Measurements from ENCODE around the gene ADGRF1.

ADGRF1 gene

DNA sequence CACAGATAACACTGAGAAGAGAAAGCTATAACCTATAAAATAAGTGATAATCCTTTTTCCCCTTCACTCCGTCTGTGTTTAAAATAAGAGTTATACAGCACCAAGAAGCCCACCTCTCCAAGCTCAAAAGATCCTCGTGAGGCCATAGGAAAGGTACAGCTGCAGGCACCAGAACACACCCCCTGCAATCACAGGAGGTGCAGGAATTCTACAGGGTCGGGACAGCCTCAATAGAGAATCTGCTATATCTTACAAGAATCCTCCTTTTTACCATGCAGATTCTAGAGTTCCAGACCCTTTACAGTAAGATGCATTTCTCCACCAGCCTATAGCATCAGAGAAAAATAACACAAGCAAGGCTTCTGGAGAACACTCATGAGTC, 5.0 kb upstream of the ADGRF1 start:
- peaks cover 2% of the 10 kb centered on the region for H3K4me1 Mint-ChIP-seq (ENCODE audit: low read depth)
- no peaks in the 10 kb centered on the region for H3K9me3 Mint-ChIP-seq
- no peak overlapping the region for H3K27ac Mint-ChIP-seq
- H3K36me3 Mint-ChIP-seq (ENCODE audit: low read depth) = no peaks in the 10 kb centered on the region
- H3K4me3 Mint-ChIP-seq = no peak overlapping the region
- H3K27me3 Mint-ChIP-seq (ENCODE audit: low read depth) = peaks cover 11% of the 10 kb centered on the region

- Mint-ChIP-seq H3K27ac (no peak overlapping the region), H3K4me1 (ENCODE audit: low read depth) (peaks cover 2% of the 10 kb centered on the region), H3K4me3 (no peak overlapping the region), H3K27me3 (ENCODE audit: low read depth) (peaks cover 14% of the 10 kb centered on the region), H3K9me3 (no peaks in the 10 kb centered on the region), H3K36me3 (ENCODE audit: low read depth) (no peaks in the 10 kb centered on the region)
These were observed 2.3 kb upstream of the ADGRF1 start for GRCh38 chr6:47044397-47044796.

DNA sequence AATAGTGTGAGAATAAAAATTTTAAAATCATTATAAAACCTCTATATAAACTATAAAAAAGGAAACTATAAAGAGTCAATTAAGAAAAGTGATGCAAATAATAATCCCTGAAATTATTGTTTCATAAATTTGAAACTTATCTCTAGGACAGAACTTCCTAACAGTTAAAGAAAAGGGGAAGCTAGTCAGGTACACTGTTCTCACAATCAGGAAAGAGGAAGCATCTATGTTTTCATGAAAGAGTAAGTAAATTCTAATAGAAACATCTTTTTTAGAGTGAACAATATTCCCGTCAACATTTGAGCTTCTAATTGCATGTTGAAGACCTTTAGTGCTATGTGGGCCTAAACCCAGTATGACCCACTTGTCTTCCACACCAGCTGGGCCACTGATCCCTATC, 1.2 kb upstream of the ADGRF1 start:
- H3K27me3 Mint-ChIP-seq (ENCODE audit: low read depth) = peaks cover 14% of the 10 kb centered on the region
- H3K9me3 Mint-ChIP-seq = no peaks in the 10 kb centered on the region
- peaks cover 2% of the 10 kb centered on the region for H3K4me1 Mint-ChIP-seq (ENCODE audit: low read depth)
- no peak overlapping the region for H3K4me3 Mint-ChIP-seq
- H3K27ac Mint-ChIP-seq = no peak overlapping the region
- H3K36me3 Mint-ChIP-seq (ENCODE audit: low read depth) = no peaks in the 10 kb centered on the region

DNA sequence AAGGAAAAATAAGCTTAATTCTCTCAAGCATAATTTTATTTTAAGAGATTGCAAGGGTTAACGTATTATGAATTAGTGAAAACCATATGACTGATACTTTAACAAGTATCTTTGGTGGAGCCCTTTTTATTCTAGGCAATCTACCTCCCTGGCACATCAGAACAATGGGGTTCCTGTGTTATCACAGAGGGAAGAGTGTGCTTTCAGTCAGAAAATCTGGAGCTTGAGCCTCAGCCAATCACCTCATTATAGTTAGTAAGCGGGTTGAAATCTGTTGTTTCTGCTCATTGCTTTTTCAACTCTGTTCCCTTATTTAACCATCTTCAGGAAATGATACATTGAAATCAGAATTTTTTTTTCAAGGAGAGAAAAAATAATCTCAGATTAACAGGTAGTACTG, 391 bp downstream of the ADGRF1 start:
- no peak overlapping the region for H3K27ac Mint-ChIP-seq
- no peaks in the 10 kb centered on the region for H3K9me3 Mint-ChIP-seq
- H3K27me3 Mint-ChIP-seq (ENCODE audit: low read depth) = peaks cover 9% of the 10 kb centered on the region
- H3K4me1 Mint-ChIP-seq (ENCODE audit: low read depth) = no peaks in the 10 kb centered on the region
- H3K4me3 Mint-ChIP-seq = no peak overlapping the region
- no peaks in the 10 kb centered on the region for H3K36me3 Mint-ChIP-seq (ENCODE audit: low read depth)

DNA sequence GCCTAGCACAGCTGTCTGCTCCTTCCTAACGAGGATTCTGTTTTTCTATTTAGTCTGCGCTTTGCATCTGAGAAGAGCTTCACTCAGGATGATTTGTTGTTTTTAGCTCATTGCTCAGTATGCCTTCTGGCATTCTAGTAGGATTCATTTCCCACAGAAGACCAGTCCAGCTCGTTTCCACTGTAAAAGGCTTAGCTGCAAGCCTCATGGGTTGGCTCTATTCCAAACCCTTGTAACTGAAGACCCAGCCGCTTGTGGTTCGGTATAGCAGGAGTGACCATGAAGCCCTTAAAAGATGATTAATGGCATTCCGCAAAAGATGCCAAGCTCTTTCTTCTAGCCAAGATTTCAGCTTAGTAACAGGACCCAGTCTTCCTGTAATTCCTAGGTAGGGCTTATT, 7.2 kb downstream of the ADGRF1 start:
- no peak overlapping the region for H3K4me3 Mint-ChIP-seq
- H3K36me3 Mint-ChIP-seq (ENCODE audit: low read depth) = no peaks in the 10 kb centered on the region
- H3K4me1 Mint-ChIP-seq (ENCODE audit: low read depth) = no peaks in the 10 kb centered on the region
- H3K27me3 Mint-ChIP-seq (ENCODE audit: low read depth) = peaks cover 4% of the 10 kb centered on the region
- H3K27ac Mint-ChIP-seq = no peak overlapping the region
- H3K9me3 Mint-ChIP-seq = no peaks in the 10 kb centered on the region

DNA sequence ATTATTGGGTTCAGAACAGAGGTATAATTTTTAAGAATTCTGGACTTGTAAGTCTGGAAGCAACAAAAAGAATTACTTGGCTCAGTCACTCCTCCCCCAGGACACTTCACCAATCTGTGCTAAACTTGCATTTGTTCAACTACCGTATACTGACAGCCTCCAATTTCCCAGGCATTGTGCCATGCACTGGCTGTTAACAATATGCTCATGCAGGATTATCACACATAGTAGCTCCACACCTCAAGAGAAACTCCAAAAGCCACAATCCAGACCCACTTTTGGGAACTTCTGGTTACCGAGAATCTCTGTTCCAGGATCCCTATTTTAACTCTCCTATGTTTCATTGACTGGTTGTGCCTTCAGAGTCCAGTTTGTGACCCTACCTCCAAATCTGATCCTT, 7.7 kb downstream of the ADGRF1 start:
- Mint-ChIP-seq H3K36me3 (ENCODE audit: low read depth) (no peaks in the 10 kb centered on the region), H3K27ac (no peak overlapping the region), H3K9me3 (no peaks in the 10 kb centered on the region)

GRCh38 chr6:47032974-47033765, 9.0 kb downstream of the ADGRF1 start:
- Mint-ChIP-seq H3K36me3 (ENCODE audit: low read depth) (no peaks in the 10 kb centered on the region), H3K27me3 (ENCODE audit: low read depth) (peaks cover 4% of the 10 kb centered on the region), H3K4me1 (ENCODE audit: low read depth) (no peaks in the 10 kb centered on the region), H3K9me3 (no peaks in the 10 kb centered on the region), H3K4me3 (no peak overlapping the region), H3K27ac (no peak overlapping the region)

More for the DNA sequence above, 7.7 kb downstream of the ADGRF1 start:
- no peaks in the 10 kb centered on the region for H3K4me1 Mint-ChIP-seq (ENCODE audit: low read depth)
- no peak overlapping the region for H3K4me3 Mint-ChIP-seq
- peaks cover 4% of the 10 kb centered on the region for H3K27me3 Mint-ChIP-seq (ENCODE audit: low read depth)

- Mint-ChIP-seq H3K27ac (no peak overlapping the region), H3K4me1 (ENCODE audit: low read depth) (no peaks in the 10 kb centered on the region), H3K36me3 (ENCODE audit: low read depth) (no peaks in the 10 kb centered on the region), H3K4me3 (no peak overlapping the region), H3K27me3 (ENCODE audit: low read depth) (peaks cover 4% of the 10 kb centered on the region), H3K9me3 (no peaks in the 10 kb centered on the region)
These were observed 10.5 kb downstream of the ADGRF1 start for GRCh38 chr6:47031656-47032055.

DNA sequence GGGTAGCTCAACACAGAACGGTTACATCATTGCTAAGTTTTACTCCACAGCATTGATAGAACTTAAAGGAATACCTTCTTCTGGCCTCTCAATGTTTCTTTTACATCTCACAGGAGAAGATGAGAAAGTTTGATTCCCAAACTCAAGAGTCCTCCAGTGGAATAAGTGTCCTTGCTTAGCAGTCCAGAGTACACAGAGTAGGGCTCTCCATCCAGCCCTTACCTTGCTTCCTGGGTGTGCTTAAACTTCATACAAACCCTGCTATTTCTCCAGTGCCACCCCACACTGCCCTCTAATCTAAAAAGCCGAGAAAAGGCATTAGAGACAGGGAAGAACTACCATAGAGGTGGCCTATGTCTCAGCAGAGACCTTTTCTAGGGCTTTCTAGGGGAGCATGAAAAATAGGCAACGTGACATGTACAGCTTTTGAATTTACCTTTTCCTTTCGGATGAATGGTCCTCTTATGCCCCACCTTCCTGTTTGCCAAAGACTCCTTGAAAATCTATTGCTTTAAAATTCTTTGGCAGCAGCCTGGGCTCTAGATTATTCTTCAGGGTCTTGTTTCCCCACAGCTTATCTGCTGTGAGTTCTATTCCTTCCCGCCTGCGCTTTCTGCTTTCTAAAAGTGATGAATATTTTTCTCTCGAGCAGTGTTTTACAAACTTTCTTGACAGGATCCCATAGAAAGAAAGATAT, 12.1 kb downstream of the ADGRF1 start:
- Mint-ChIP-seq H3K9me3 (no peaks in the 10 kb centered on the region), H3K4me3 (no peak overlapping the region), H3K27me3 (ENCODE audit: low read depth) (no peaks in the 10 kb centered on the region), H3K36me3 (ENCODE audit: low read depth) (no peaks in the 10 kb centered on the region), H3K4me1 (ENCODE audit: low read depth) (no peaks in the 10 kb centered on the region), H3K27ac (no peak overlapping the region)

DNA sequence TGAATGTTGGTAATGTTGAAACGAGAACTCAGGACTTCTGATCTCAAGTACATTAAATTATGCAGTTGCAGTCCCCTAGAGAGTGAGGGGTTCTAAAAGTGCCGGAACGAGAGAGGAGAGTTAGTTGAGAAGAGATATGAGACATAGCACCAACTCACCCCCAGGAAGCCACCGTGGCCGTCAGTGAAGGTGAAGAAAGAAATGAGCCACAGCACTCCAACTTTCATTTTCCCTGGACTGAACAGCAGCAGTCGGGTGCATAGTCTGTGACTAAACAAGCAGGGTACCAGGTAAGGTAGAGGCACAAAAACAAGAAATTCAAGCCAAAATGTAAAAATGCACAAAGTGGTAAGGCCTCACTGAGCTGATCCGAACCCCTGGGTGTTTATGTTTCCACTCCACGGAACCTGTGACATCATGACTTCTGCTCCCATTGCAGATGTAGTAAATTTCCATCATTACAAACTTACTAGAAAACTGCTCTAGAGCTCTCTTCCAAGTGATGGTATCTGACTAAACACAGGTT, 13.2 kb downstream of the ADGRF1 start:
- H3K27ac Mint-ChIP-seq = no peak overlapping the region
- no peaks in the 10 kb centered on the region for H3K4me1 Mint-ChIP-seq (ENCODE audit: low read depth)
- no peak overlapping the region for H3K4me3 Mint-ChIP-seq
- no peaks in the 10 kb centered on the region for H3K9me3 Mint-ChIP-seq
- no peaks in the 10 kb centered on the region for H3K27me3 Mint-ChIP-seq (ENCODE audit: low read depth)
- H3K36me3 Mint-ChIP-seq (ENCODE audit: low read depth) = no peaks in the 10 kb centered on the region

DNA sequence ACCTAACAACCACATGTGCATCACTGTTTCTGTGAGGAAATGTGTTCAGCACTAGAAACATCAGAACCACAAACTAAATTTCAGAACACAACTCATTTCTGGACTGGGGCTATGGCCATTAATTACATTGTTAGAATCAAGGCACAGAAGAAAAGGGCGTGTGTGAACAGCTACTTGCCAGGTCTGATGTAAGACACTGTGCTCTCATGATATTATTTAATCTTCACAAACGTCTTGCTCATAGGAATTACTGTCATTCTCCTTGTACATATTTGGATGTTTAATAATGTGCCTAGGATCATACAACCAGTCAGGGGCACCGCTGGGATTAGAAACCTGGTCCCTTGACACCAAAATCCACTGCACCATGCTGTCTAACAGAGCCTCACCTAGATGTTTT, 14.8 kb downstream of the ADGRF1 start:
- Mint-ChIP-seq H3K27me3 (ENCODE audit: low read depth) (no peaks in the 10 kb centered on the region), H3K36me3 (ENCODE audit: low read depth) (no peaks in the 10 kb centered on the region), H3K9me3 (no peaks in the 10 kb centered on the region), H3K4me3 (no peak overlapping the region), H3K27ac (no peak overlapping the region), H3K4me1 (ENCODE audit: low read depth) (no peaks in the 10 kb centered on the region)

GRCh38 chr6:47026679-47027078, 15.5 kb downstream of the ADGRF1 start:
- Mint-ChIP-seq H3K27ac (no peak overlapping the region), H3K36me3 (ENCODE audit: low read depth) (no peaks in the 10 kb centered on the region), H3K27me3 (ENCODE audit: low read depth) (no peaks in the 10 kb centered on the region), H3K4me1 (ENCODE audit: low read depth) (no peaks in the 10 kb centered on the region), H3K4me3 (no peak overlapping the region), H3K9me3 (no peaks in the 10 kb centered on the region)

GRCh38 chr6:47023573-47023972, 18.6 kb downstream of the ADGRF1 start:
- Mint-ChIP-seq H3K27me3 (ENCODE audit: low read depth) (no peaks in the 10 kb centered on the region), H3K9me3 (no peaks in the 10 kb centered on the region), H3K4me1 (ENCODE audit: low read depth) (no peaks in the 10 kb centered on the region), H3K4me3 (no peak overlapping the region), H3K27ac (no peak overlapping the region), H3K36me3 (ENCODE audit: low read depth) (no peaks in the 10 kb centered on the region)

DNA sequence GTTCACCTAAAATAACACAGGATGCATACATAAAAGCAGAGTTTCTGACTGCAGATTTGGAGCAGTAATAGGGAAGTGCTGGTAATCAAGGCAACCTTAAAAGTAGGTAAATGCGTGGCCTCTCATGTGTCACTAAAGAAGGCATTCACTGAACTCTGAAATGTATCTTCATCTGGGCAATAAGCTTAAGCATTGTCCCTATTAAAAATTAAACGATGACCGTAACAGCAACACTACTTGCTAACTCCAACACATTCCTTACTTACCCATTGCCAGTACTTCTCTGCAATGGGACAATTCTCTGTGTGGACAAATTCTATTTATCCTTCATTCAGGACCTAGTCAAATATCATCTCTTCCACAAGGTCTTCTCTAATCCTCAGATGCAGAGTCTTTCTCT, 19.9 kb downstream of the ADGRF1 start:
- Mint-ChIP-seq H3K9me3 (no peaks in the 10 kb centered on the region), H3K4me1 (ENCODE audit: low read depth) (no peaks in the 10 kb centered on the region), H3K27me3 (ENCODE audit: low read depth) (no peaks in the 10 kb centered on the region), H3K27ac (no peak overlapping the region), H3K36me3 (ENCODE audit: low read depth) (no peaks in the 10 kb centered on the region), H3K4me3 (no peak overlapping the region)

DNA sequence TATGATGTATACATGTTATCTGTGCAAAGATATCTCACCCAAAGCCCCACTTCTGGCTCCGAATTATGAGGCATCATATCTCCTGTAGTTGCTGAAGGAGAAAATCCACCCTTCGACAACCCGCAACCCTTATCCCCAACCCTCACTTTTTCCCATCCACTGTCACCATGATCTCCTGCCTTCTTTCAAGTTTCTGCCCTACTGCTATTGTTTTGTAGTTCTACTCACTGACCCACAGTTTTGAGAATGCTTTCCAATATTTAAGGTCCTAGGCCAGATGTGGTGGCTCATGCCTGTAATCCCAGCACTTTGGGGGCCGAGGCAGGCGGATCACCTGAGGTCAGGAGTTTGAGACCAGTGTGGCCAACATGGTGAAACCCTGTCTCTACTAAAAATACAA, 22.2 kb downstream of the ADGRF1 start:
- no peaks in the 10 kb centered on the region for H3K9me3 Mint-ChIP-seq
- no peaks in the 10 kb centered on the region for H3K36me3 Mint-ChIP-seq (ENCODE audit: low read depth)
- H3K27ac Mint-ChIP-seq = no peak overlapping the region
- H3K4me3 Mint-ChIP-seq = no peak overlapping the region
- no peaks in the 10 kb centered on the region for H3K4me1 Mint-ChIP-seq (ENCODE audit: low read depth)
- no peaks in the 10 kb centered on the region for H3K27me3 Mint-ChIP-seq (ENCODE audit: low read depth)

All from T-helper 1 cell treated with Interleukin-12 subunit alpha and Interleukin-12 subunit beta and Interleukin-4 antibody, amounts not matched to agents 30 μg/mL and 1 μg/mL, for 36 hours (primary cell).